Endometrial microvascular endothelial cells (primary cell): ENCODE measurements around the gene IL4R. TPM values are rescaled to one million over a fixed set of nuclear protein-coding genes. Genes with fewer than 3 reads are reported as not detected.
"Not testable (repeated sequence)": the region's sequence is repeated elsewhere in the genome, so short reads cannot be mapped to it uniquely, and the experiment has no call there.

Experiments used
- in situ Hi-C: cut with HindIII; loops from 2 replicates; pipeline ENCODE4 v1.10.0; 2017; ENCODE audit warnings: low sequenced_read_pairs, low pct_unique_long_range_greater_than_20kb; ENCODE audit errors: inconsistent ontology term
- total RNA-seq: library from RNA; depleted of rRNA; stranded (reverse); fragments of >200 nt; gene quantifications from one replicate; pipeline ENCODE4 v1.2.3, GENCODE V29; 2015; ENCODE audit errors: inconsistent ontology term

Gene IL4R
- total RNA-seq, 1 donor from 2014 or later: 81.6 TPM

- in situ Hi-C loops: no loop called here
Observed at GRCh38 chr16:27405546-27406451, 92.0 kb downstream of the IL4R start.

GRCh38 chr16:27406511-27407128 is 92.8 kb downstream of the IL4R start:
- in situ Hi-C loops: no loop called here

- in situ Hi-C loops: no loop called here
Observed at GRCh38 chr16:27407133-27407532, 93.4 kb downstream of the IL4R start.

GRCh38 chr16:27408012-27408601 is 94.3 kb downstream of the IL4R start:
- in situ Hi-C loops: no loop called here

- in situ Hi-C loops: no loop called here
Observed at GRCh38 chr16:27408602-27409031, 94.8 kb downstream of the IL4R start.

GRCh38 chr16:27409958-27410357 is 96.2 kb downstream of the IL4R start:
- in situ Hi-C loops: not testable (repeated sequence)

GRCh38 chr16:27410761-27411160 is 97.0 kb downstream of the IL4R start:
- in situ Hi-C loops: no loop called here

- in situ Hi-C loops: no loop called here
Observed at GRCh38 chr16:27413956-27414355, 100.2 kb downstream of the IL4R start.

Other genes starting within 250 kb of the IL4R start
- gene C16orf82, start 247.0 kb upstream of the IL4R start, total RNA-seq: not detected
- gene KDM8, start 110.4 kb upstream of the IL4R start, total RNA-seq: 3.3 TPM
- gene NSMCE1, start 45.2 kb upstream of the IL4R start, total RNA-seq: 53.4 TPM
- not detected for gene IL21R, start 88.2 kb downstream of the IL4R start, total RNA-seq
- gene GTF3C1, start 235.9 kb downstream of the IL4R start, total RNA-seq: 68.9 TPM
- gene KATNIP, start 236.2 kb downstream of the IL4R start, total RNA-seq: 8.3 TPM